Fibroblast of villous mesenchyme (primary cell): ENCODE measurements around the gene RPS21. TPM values are rescaled to one million over a fixed set of nuclear protein-coding genes. Genes with fewer than 3 reads are reported as not detected.

Source experiments
- DNase-seq: peaks from one replicate; pipeline ENCODE4 v3.0.0-alpha.2; 2010; ENCODE audit warnings: low read depth
- H3K4me3 ChIP-seq: 2 replicates; pipeline ENCODE4 v1.5.1; 2011; ENCODE audit warnings: low read depth, mild to moderate bottlenecking, low read length
- total RNA-seq: library from RNA; depleted of rRNA; stranded (reverse); fragments of >200 nt; gene quantifications from 2 replicates; pipeline ENCODE4 v1.2.3, GENCODE V29; 2012
- TF ChIP-seq, protein P1 (sequence below): IDR thresholded peaks from 2 replicates; pipeline ENCODE4 v1.5.1; 2012; ENCODE audit warnings: low read depth, mild to moderate bottlenecking, low read length; ENCODE audit not compliant: insufficient read depth

The RPS21 gene
- total RNA-seq, 1 donor: 457 TPM

DNA sequence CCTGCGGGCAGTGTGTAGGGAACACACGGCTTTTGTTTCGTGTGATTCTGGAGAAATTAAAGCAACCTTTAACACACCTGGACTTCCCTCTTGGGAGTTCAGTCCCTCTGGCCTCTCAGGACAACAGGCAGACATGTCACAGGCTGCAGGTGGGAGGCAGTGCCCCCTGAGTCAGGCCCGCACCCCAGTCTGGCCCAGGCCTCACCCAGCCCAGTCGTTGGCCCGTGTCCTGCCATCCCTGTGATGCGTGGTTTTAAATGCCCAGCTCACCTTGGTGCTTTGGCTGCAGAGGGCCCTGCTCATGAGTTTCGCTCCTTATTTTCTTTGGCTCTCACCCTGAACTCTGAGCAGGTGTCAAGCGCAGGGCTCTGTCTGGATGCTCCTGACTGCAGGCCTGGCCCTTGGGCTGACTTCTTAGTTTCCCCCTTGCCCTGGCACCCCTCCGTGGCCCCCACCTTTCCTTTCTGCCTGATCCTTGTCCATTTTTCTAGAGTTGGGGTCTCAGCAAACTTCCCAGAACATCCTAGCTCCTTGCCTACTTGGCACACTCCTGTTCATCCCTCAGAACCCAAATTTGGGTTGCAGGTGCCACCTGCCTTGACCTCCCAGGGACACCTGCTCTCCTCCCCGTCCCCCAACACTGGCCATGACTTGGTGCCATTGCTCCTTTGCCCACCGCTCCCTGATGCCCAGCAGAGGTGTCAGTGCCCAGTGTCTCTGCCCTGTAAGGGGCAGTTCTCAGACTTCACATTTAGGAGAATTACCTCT lies 22.4 kb downstream of the RPS21 start:
- no peak overlapping the region for H3K4me3 ChIP-seq
- no peak for DNase-seq
- TF ChIP-seq, protein P1, sequence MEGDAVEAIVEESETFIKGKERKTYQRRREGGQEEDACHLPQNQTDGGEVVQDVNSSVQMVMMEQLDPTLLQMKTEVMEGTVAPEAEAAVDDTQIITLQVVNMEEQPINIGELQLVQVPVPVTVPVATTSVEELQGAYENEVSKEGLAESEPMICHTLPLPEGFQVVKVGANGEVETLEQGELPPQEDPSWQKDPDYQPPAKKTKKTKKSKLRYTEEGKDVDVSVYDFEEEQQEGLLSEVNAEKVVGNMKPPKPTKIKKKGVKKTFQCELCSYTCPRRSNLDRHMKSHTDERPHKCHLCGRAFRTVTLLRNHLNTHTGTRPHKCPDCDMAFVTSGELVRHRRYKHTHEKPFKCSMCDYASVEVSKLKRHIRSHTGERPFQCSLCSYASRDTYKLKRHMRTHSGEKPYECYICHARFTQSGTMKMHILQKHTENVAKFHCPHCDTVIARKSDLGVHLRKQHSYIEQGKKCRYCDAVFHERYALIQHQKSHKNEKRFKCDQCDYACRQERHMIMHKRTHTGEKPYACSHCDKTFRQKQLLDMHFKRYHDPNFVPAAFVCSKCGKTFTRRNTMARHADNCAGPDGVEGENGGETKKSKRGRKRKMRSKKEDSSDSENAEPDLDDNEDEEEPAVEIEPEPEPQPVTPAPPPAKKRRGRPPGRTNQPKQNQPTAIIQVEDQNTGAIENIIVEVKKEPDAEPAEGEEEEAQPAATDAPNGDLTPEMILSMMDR: no peak

- TF ChIP-seq, protein P1: peak; percentile 50
- DNase-seq: no peak
- no peak overlapping the region for H3K4me3 ChIP-seq
Measured at GRCh38 chr20:62409931-62410745, 23.2 kb downstream of the RPS21 start.

GRCh38 chr20:62410746-62411478 lies 24.0 kb downstream of the RPS21 start:
- TF ChIP-seq, protein P1: no peak
- no peak overlapping the region for H3K4me3 ChIP-seq
- no peak for DNase-seq

DNA sequence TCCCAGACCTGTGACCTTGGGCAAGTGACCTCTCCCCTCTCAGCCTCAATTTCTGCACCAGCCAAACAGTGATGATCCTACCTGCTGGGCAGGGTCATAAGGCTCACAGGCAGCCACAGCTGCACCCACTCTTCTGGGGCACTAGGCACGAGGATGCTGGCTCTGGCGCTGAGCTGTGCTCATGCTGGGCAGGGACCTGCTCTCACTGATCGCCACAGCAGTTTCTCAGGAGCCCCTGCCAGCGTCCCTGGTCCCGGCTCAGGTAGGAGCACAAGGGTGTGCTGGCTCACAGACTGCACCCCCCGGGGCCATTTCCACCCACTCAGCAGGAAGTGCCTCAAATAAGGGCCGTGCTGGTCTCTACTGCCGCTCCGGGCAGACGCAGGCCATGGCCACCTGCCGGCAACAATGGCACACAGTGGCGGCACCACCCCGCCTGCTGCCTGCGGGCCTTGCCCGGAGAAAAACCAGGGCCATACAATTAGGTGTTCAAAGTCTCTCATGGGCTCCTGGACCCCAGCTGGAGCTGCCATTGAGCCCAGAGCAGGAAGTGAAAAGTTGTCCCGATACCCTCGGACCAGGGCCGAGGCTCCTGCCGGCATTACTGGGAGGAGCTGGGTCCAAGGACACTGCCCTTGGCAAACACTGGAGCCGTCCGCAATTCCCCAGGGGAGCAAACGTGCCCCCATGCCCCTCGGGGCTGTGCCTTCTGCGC lies 24.7 kb downstream of the RPS21 start:
- no peak overlapping the region for H3K4me3 ChIP-seq
- TF ChIP-seq, protein P1: no peak
- DNase-seq: no peak

DNA sequence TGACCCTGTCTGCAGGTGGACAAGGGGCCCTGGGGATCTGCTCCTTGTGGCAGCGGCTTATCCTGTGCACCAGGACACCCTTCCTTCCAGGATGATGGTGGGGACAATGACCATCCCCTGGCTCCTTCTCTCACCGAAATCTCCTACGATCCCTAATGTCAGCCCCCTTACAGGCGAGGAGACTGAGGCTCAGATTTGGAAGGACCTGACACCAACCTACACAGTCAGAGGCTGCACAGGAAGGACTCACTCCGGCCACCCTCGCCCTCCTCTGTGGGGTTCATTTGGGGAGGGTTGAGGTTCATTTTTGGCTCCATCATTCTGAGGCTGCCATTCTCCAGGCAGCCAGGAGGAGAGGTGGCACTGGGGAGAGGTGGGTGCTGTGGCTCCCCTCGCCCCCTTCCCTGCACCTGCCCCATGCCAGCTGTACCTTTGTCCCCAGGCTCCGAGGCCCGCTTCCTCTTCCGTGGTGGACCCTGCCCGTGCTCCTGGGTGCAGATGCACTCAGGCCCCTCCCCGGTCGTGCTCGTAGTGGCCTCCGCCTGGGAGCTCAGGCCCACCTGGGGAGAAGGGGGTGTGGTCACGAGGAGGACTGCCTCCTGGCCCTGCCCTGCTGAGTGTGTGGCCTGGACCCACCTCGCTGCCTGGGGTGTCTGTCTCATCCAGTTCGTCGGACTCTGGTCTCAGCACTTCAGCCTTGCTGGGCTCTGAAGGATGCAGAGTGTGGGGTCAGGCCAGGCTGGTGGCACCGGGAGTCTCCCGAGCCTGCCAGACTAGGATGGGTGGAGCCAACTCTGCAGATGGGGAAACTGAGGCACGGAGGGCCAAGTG lies 25.5 kb downstream of the RPS21 start:
- TF ChIP-seq, protein P1: no peak
- DNase-seq: no peak
- H3K4me3 ChIP-seq: no peak overlapping the region
